GM12865 (cell line): ENCODE measurements around the gene SLC9B2.

Experiments
- DNase-seq: peaks from one replicate; pipeline ENCODE4 v3.0.0; 2010; ENCODE audit warnings: low read depth
- H3K4me3 ChIP-seq: 2 replicates; pipeline ENCODE4 v1.5.1; 2011; ENCODE audit warnings: mild to moderate bottlenecking, low read depth, low read length, control low read depth
- CTCF ChIP-seq: IDR thresholded peaks from 2 replicates; pipeline ENCODE4 v1.5.1; 2011; ENCODE audit warnings: low read length, control low read depth, low read depth, inconsistent platforms; ENCODE audit not compliant: insufficient read depth; ENCODE audit errors: missing control alignments

Gene SLC9B2

GRCh38 chr4:103067841-103068547, 8.6 kb downstream of the SLC9B2 start:
- TF ChIP-seq CTCF = no peak
- H3K4me3 ChIP-seq = no peak overlapping the region
- DNase-seq = no peak

GRCh38 chr4:103060453-103061148, 16.0 kb downstream of the SLC9B2 start:
- no peak for TF ChIP-seq CTCF
- H3K4me3 ChIP-seq = no peak overlapping the region
- no peak for DNase-seq

- no peak overlapping the region for H3K4me3 ChIP-seq
- no peak for TF ChIP-seq CTCF
- DNase-seq = no peak
Measured at GRCh38 chr4:103054030-103054429, 22.5 kb downstream of the SLC9B2 start.

- no peak overlapping the region for H3K4me3 ChIP-seq
- TF ChIP-seq CTCF = no peak
- DNase-seq = no peak
Measured at GRCh38 chr4:103052779-103053178, 23.8 kb downstream of the SLC9B2 start.

- DNase-seq = no peak
- no peak overlapping the region for H3K4me3 ChIP-seq
- no peak for TF ChIP-seq CTCF
Measured at GRCh38 chr4:103052145-103052544, 24.4 kb downstream of the SLC9B2 start.

- DNase-seq = no peak
Measured at GRCh38 chr4:103050736-103051436, 25.7 kb downstream of the SLC9B2 start.

More at GRCh38 chr4:103050736-103051436, 25.7 kb downstream of the SLC9B2 start:
- no peak for TF ChIP-seq CTCF
- H3K4me3 ChIP-seq = no peak overlapping the region
